Heart left ventricle (tissue), 16 donors: ENCODE results near the gene SAMD5. TPM values are rescaled to one million over a fixed set of nuclear protein-coding genes. Genes with fewer than 3 reads are reported as not detected.
A peak's percentile ranks its signal among the peaks of the same experiment; 100 is the strongest.

Experiments used
- ATAC-seq, 4 donors: fragments of 200-7000 bp; cut with Tn5 transposase; one replicate each; pipeline ENCODE4 v1.9.1; 2020 to 2022; ENCODE audit warnings: moderate library complexity in 4 of 4, mild to moderate bottlenecking in 3 of 4, moderate number of reproducible peaks in 1 of 4
- DNase-seq, 5 donors: peaks; one replicate each; pipeline ENCODE4 v3.0.0-alpha.2; 2020
- H3K27ac ChIP-seq, 12 donors: fragments of 200-600 bp; sonication (generic) in 4 of 12; one replicate each; pipeline versions ENCODE4 v1.5.0 to v1.8.0; 2016 to 2022; ENCODE audit warnings: mild to moderate bottlenecking in 2 of 12
- H3K27me3 ChIP-seq, 9 donors: fragments of 200-600 bp; sonication (generic) in 2 of 9; one replicate each; pipeline versions ENCODE4 v1.5.1 to v1.8.0; 2016 to 2022; ENCODE audit warnings: mild to moderate bottlenecking in 3 of 9
- H3K36me3 ChIP-seq, 9 donors: fragments of 200-600 bp; sonication (generic) in 2 of 9; one replicate each; pipeline versions ENCODE4 v1.5.0 to v1.8.0; 2018 to 2022; ENCODE audit warnings: mild to moderate bottlenecking in 2 of 9
- H3K4me1 ChIP-seq, 12 donors: fragments of 200-600 bp; sonication (generic) in 4 of 12; one replicate each; pipeline versions ENCODE4 v1.5.0 to v1.8.0; 2016 to 2022; ENCODE audit warnings: mild to moderate bottlenecking in 3 of 12
- H3K4me3 ChIP-seq, 12 donors: fragments of 200-600 bp; sonication (generic) in 4 of 12; one replicate each; pipeline versions ENCODE4 v1.5.0 to v1.8.0; 2017 to 2022; ENCODE audit warnings: mild to moderate bottlenecking in 9 of 12, moderate library complexity in 4 of 12
- H3K9me3 ChIP-seq, 12 donors: fragments of 200-600 bp; sonication (generic) in 4 of 12; one replicate each; pipeline versions ENCODE4 v1.5.0 to v1.8.0; 2016 to 2022; ENCODE audit warnings: mild to moderate bottlenecking in 1 of 12
- CTCF ChIP-seq, 12 donors: fragments of 200-600 bp; sonication (generic) in 4 of 12; IDR thresholded peaks; one replicate each; pipeline versions ENCODE4 v1.5.0 to v1.8.0; 2018 to 2022; ENCODE audit warnings: antibody characterized with exemption in 12 of 12, mild to moderate bottlenecking in 5 of 12
- POLR2A ChIP-seq, 2 donors: fragments of 450-650 bp; IDR thresholded peaks; one replicate each; pipeline ENCODE4 v1.6.1; 2017; ENCODE audit warnings: antibody characterized with exemption in 2 of 2, mild to moderate bottlenecking in 2 of 2, moderate library complexity in 2 of 2
- WGBS, 4 donors: extraction: QIAGEN DNeasy Blood & Tissue Kit in 2 of 4; methylation state at CpG; one replicate each; pipeline versions ENCODE4 v1.1.5 to v1.1.7; 2013 to 2018; 5-methylcytosine and 5-hydroxymethylcytosine counted together
- intact Hi-C, 10 donors: fragments of 100-400 bp; cut with DNase I; formaldehyde crosslinking; loops; one replicate each; pipeline versions ENCODE4 v1.11.1 to v1.14.2; 2022
- polyA plus RNA-seq, 2 donors: library from polyadenylated mRNA; stranded (reverse); fragments of 200-250 nt; gene quantifications; one replicate each; pipeline ENCODE4 v1.2.3, GENCODE V29; 2013
- total RNA-seq, 9 donors: library from RNA; depleted of rRNA in 2 of 9; stranded (reverse); fragments of >200 nt in 2 of 9; fragmentation: NEBNext Ultra II Directional in 3 of 9; extraction: Animal tissue kit (Norgen Biotek cat#: 25700) in 3 of 9; gene quantifications; one replicate each; pipeline versions ENCODE4 v1.1.0 to v1.2.4, GENCODE V29; 2016 to 2023
- donor health status: ischemic (EF 13 %, LVEDD 7.1; RV severe dilation, severe dysfunction).
- donor health status: healthy with polysubstance abuse.
- donor health status: DM: no; HTN: yes; CAD: no.
- donor health status: DM: no; HTN: no; CAD: no.
- donor health status: ischemic (EF 25% LVEDD 6.9; RV normal size, moderate dysfunction).
- donor health status: ischemic (EF 25% LVEDD 5.7; RV mildly dilated, moderate dysfunction).
- donor health status: healthy.
- donor health status: DM: yes; HTN: yes; CAD: no.
- donor health status: ischemic (EF 35%, LVEDD 5.7; RV mildly dilated, moderate dysfunction).
- donor health status: nonischemic (EF 11% LVEDD 7.7; RV severe dilation, severe dysfunction).
- donor health status: DM: yes; HTN: yes; CAD: no.
- donor health status: PGD.
- donor health status: ischemic (EF 29% LVEDD 5.4; RV normal size, mild dysfunction).
- donor health status: nonischemic (EF 23%, LVEDD 6.1; RV moderate dilation, normal function).

SAMD5 gene
- total and polyA plus RNA-seq, 11 donors, result 0.15 to 1.5 (median 0.64) TPM

DNA sequence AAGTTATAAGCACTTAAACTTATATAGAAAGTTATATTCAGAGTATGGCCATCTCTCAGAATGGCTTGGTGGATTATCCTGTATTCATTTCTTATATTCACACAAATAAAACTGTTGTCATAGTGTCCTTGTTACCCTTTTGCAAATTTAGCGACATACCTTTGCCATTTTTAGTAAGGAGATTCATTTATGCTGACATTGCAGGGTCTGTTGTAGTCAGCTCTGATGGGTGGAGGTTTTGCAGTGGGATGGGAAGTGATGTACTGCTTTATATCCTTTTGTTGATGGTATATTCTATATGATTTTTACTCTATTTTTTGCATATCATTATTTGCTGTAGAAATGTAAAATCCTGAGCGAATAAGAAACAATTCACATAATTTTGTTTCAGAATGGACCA lies 35.9 kb downstream of the SAMD5 start:
- Histone ChIP-seq H3K27ac (no peak overlapping the region), H3K27me3 (no peaks in the 10 kb centered on the region), H3K9me3 (peaks cover 0 to 9% (median 0%) of the 10 kb centered on the region in 12 donors), H3K4me1 (peaks cover 0 to 13% (median 2%) of the 10 kb centered on the region in 12 donors), H3K4me3 (no peak overlapping the region), H3K36me3 (no peaks in the 10 kb centered on the region)
- WGBS, 4 donors, result 78 to 92% (median 90%) methylated on average over 2 of the region's 2 CpGs
- intact Hi-C loops, result no loop called here
- DNase-seq (no peak), ATAC-seq (no peak)
- TF ChIP-seq CTCF (IDR thresholded peaks at IDR 0.05) (no peak), POLR2A (IDR thresholded peaks at IDR 0.05) (no peak)

- peak overlapping the region in 6 of 12 donors; percentile 0 to 45 (median 29) for H3K27ac ChIP-seq
- H3K36me3 ChIP-seq, result no peaks in the 10 kb centered on the region
- ATAC-seq, result peak in 3 of 4 donors; percentile 47 to 61 (median 58)
- DNase-seq, result no peak
- H3K4me1 ChIP-seq, result peaks cover 0 to 13% (median 2%) of the 10 kb centered on the region in 12 donors
- no peak overlapping the region for H3K4me3 ChIP-seq
- intact Hi-C loops, result loop anchor here in 1 of 10 donors (5.0 kb wide), 1 partner anchor 56 kb away; no protein-coding TSS in a partner anchor
- no peaks in the 10 kb centered on the region for H3K27me3 ChIP-seq
- WGBS, 4 donors, result 55 to 67% (median 62%) methylated on average over 6 of the region's 6 CpGs
- TF ChIP-seq POLR2A (IDR thresholded peaks at IDR 0.05), result no peak
- no peak for TF ChIP-seq CTCF (IDR thresholded peaks at IDR 0.05)
- peaks cover 0 to 9% (median 0%) of the 10 kb centered on the region in 12 donors for H3K9me3 ChIP-seq
These were observed 38.2 kb downstream of the SAMD5 start for GRCh38 chr6:147546501-147547368.

GRCh38 chr6:147547369-147547902 lies 38.9 kb downstream of the SAMD5 start:
- DNase-seq, result no peak
- Histone ChIP-seq H3K4me3 (no peak overlapping the region), H3K4me1 (peaks cover 0 to 13% (median 2%) of the 10 kb centered on the region in 12 donors), H3K9me3 (peaks cover 0 to 2% (median 0%) of the 10 kb centered on the region in 12 donors), H3K27me3 (no peaks in the 10 kb centered on the region), H3K27ac (peak overlapping the region in 6 of 12 donors; percentile 0 to 45 (median 29)), H3K36me3 (no peaks in the 10 kb centered on the region)
- peak in 2 of 4 donors; percentile 29 to 41 for ATAC-seq
- 63 to 76% (median 64%) methylated on average over 10 of the region's 10 CpGs for WGBS, 4 donors
- TF ChIP-seq CTCF (IDR thresholded peaks at IDR 0.05) (no peak), POLR2A (IDR thresholded peaks at IDR 0.05) (no peak)
- intact Hi-C loops, result loop anchor here in 1 of 10 donors (5.0 kb wide), 1 partner anchor 55 kb away; no protein-coding TSS in a partner anchor

DNA sequence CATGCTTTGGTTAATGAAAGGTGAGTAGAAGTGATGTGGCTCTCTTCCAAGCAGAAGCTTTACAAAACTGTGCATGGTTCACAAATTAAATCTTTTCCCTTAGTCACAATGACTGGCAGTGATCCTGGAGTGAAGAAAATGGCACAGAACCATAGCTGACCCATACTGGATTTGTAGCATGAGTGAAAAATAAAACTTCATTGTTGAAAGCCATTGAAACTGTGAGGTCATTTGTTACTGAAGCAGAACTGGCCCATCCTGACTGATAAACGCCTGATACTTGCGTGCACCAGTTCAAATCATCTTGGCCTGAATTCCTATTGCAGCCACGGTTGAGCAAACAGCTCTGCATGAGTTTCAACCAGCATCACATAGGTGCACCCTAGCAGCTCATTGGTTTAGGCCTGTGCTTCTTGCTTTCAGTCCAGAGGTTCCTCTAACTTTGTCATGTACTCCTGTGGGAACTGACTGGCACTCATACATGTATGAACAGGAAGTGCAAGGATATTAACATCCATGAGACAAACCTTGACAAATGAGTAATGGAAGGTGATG lies 40.5 kb downstream of the SAMD5 start:
- WGBS, 4 donors, result 93 to 96% (median 94%) methylated on average over 3 of the region's 3 CpGs
- Histone ChIP-seq H3K4me3 (no peak overlapping the region), H3K27me3 (no peaks in the 10 kb centered on the region), H3K4me1 (peaks cover 0 to 13% (median 2%) of the 10 kb centered on the region in 12 donors), H3K9me3 (no peaks in the 10 kb centered on the region), H3K27ac (no peak overlapping the region), H3K36me3 (no peaks in the 10 kb centered on the region)
- TF ChIP-seq POLR2A (IDR thresholded peaks at IDR 0.05) (no peak), CTCF (IDR thresholded peaks at IDR 0.05) (no peak)
- DNase-seq, result no peak
- intact Hi-C loops, result loop anchor here in 1 of 10 donors (5.0 kb wide), 1 partner anchor 53 kb away; no protein-coding TSS in a partner anchor
- no peak for ATAC-seq
